ENCODE measurements around the gene NFYB.

NFYB gene

GRCh38 chr12:104080764-104081163 lies 57.2 kb downstream of the NFYB start:
- no peak for DNase-seq (ENCODE audit: low read depth)
- TF ChIP-seq, protein P1, sequence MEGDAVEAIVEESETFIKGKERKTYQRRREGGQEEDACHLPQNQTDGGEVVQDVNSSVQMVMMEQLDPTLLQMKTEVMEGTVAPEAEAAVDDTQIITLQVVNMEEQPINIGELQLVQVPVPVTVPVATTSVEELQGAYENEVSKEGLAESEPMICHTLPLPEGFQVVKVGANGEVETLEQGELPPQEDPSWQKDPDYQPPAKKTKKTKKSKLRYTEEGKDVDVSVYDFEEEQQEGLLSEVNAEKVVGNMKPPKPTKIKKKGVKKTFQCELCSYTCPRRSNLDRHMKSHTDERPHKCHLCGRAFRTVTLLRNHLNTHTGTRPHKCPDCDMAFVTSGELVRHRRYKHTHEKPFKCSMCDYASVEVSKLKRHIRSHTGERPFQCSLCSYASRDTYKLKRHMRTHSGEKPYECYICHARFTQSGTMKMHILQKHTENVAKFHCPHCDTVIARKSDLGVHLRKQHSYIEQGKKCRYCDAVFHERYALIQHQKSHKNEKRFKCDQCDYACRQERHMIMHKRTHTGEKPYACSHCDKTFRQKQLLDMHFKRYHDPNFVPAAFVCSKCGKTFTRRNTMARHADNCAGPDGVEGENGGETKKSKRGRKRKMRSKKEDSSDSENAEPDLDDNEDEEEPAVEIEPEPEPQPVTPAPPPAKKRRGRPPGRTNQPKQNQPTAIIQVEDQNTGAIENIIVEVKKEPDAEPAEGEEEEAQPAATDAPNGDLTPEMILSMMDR (conservative IDR thresholded peaks at IDR 0.05; ENCODE audit: low read depth, low read length): no peak
- H3K4me3 ChIP-seq (ENCODE audit: low read depth, low read length): no peak overlapping the region

GRCh38 chr12:104079024-104079423 lies 59.0 kb downstream of the NFYB start:
- H3K4me3 ChIP-seq (ENCODE audit: low read depth, low read length): no peak overlapping the region
- TF ChIP-seq, protein P1 (conservative IDR thresholded peaks at IDR 0.05; ENCODE audit: low read depth, low read length): no peak
- DNase-seq (ENCODE audit: low read depth): no peak

GRCh38 chr12:104073699-104074098 lies 64.3 kb downstream of the NFYB start:
- no peak for DNase-seq (ENCODE audit: low read depth)
- TF ChIP-seq, protein P1 (conservative IDR thresholded peaks at IDR 0.05; ENCODE audit: low read depth, low read length): no peak
- H3K4me3 ChIP-seq (ENCODE audit: low read depth, low read length): no peak overlapping the region

DNA sequence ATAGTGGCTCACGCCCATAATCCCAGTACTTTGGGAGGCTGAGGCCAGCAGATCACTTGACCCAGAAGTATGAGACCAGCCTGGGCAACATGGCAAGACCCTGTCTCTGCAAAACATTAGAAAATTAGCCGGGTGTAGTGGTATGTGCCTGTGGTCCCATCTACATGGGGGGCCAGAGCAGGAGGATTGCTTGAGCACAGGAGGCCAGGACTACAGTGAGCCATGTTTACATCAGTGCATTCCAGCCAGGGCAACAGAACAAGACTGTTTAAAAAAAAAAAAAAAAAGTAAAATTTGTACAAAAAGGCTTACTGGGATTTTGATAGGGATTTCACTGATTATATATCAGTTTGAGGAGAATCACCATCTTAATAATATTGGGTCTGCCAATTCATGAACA lies 65.9 kb downstream of the NFYB start:
- DNase-seq (ENCODE audit: low read depth): peak; percentile 79

More for the DNA sequence above, 65.9 kb downstream of the NFYB start:
- TF ChIP-seq, protein P1 (conservative IDR thresholded peaks at IDR 0.05; ENCODE audit: low read depth, low read length): no peak
- no peak overlapping the region for H3K4me3 ChIP-seq (ENCODE audit: low read depth, low read length)
